ENCODE data around the gene DAO. TPM values are rescaled to one million over a fixed set of nuclear protein-coding genes. Genes with fewer than 3 reads are reported as not detected.

Gene DAO
- total RNA-seq, 1 donor from 2014 or later, result not detected

GRCh38 chr12:108948367-108948766, 68.5 kb downstream of the DAO start:
- DNase-seq (ENCODE audit: low spot score) (no peak), ATAC-seq (no peak)
- intact Hi-C loops (cut with DNase I), result no loop called here

GRCh38 chr12:108949976-108950375, 70.1 kb downstream of the DAO start:
- no peak for ATAC-seq
- intact Hi-C loops (cut with DNase I), result no loop called here
- DNase-seq (ENCODE audit: low spot score), result no peak

Small RNA genes within 50 kb of the gene (microRNA-seq; reads per million reads assigned to microRNA genes)
- gene MIR619, result not detected

Other genes starting within 250 kb of the DAO start
- 12.3 TPM for gene SELPLG, start 246.2 kb upstream of the DAO start, total RNA-seq
- gene CORO1C, start 148.6 kb upstream of the DAO start, total RNA-seq, result 194 TPM
- 74.3 TPM for gene SSH1, start 22.5 kb upstream of the DAO start, total RNA-seq
- gene SVOP, start 141.0 kb downstream of the DAO start, total RNA-seq, result not detected
- 19.2 TPM for gene USP30, start 172.5 kb downstream of the DAO start, total RNA-seq
- 12.6 TPM for gene ALKBH2, start 213.4 kb downstream of the DAO start, total RNA-seq
- 15.9 TPM for gene UNG, start 217.5 kb downstream of the DAO start, total RNA-seq
- 112 TPM for gene ACACB, start 236.5 kb downstream of the DAO start, total RNA-seq

Data from sciatic nerve (tissue), 2 donors.